H1 (cell line): ENCODE results near the gene PAAF1.

Experiments
- ASH2L ChIP-seq: fragments of 200-600, 300-600 bp; sonication (generic); IDR thresholded peaks from one replicate; pipeline ENCODE4 v1.7.1; 2017; ENCODE audit warnings: low read length
- BRCA1 ChIP-seq: IDR thresholded peaks from 2 replicates; pipeline ENCODE4 v1.6.1; 2012; ENCODE audit warnings: low read depth, low read length, improper control_type of control experiment
- CTCF ChIP-seq, 3 experiments: IDR thresholded peaks; 1 replicate in 2 of 3; 2 replicates in 1 of 3; pipeline versions ENCODE4 v1.5.1 to v1.6.1; 2011; ENCODE audit warnings: low read length in 3 of 3, mild to moderate bottlenecking in 3 of 3, inconsistent platforms in 2 of 3, low read depth in 1 of 3, moderate library complexity in 1 of 3; ENCODE audit not compliant: insufficient read depth in 1 of 3; ENCODE audit errors: control extremely low read depth in 1 of 3
- EP300 ChIP-seq, 2 experiments: IDR thresholded peaks; 1 replicate in 1 of 2; 2 replicates in 1 of 2; pipeline ENCODE4 v1.6.1; 2011 to 2012; ENCODE audit warnings: low read depth in 2 of 2, low read length in 2 of 2, mild to moderate bottlenecking in 2 of 2, borderline replicate concordance in 1 of 2, inconsistent platforms in 1 of 2, moderate library complexity in 1 of 2
- HDAC6 ChIP-seq: IDR thresholded peaks from one replicate; pipeline ENCODE4 v1.7.1; 2012; ENCODE audit warnings: low read depth, mild to moderate bottlenecking, inconsistent platforms, low read length, moderate library complexity
- MAFK ChIP-seq: IDR thresholded peaks from 2 replicates; pipeline ENCODE4 v1.6.1; 2012; ENCODE audit warnings: low read depth, mild to moderate bottlenecking, improper control_type of control experiment, low read length
- POLR2A ChIP-seq, 2 experiments: IDR thresholded peaks; 1 replicate in 1 of 2; 2 replicates in 1 of 2; pipeline ENCODE4 v1.6.1; 2011; ENCODE audit warnings: low read depth in 2 of 2, low read length in 2 of 2, mild to moderate bottlenecking in 2 of 2; ENCODE audit errors: control extremely low read depth in 1 of 2
- RAD21 ChIP-seq, 2 experiments: IDR thresholded peaks in 1 of 2; conservative IDR thresholded peaks in 1 of 2; 2 replicates each; pipeline ENCODE4 v1.6.1; 2011; ENCODE audit warnings: low read depth in 2 of 2, low read length in 2 of 2, improper control_type of control experiment in 1 of 2, inconsistent platforms in 1 of 2, mild to moderate bottlenecking in 1 of 2, moderate library complexity in 1 of 2
- YY1 ChIP-seq: IDR thresholded peaks from 2 replicates; pipeline ENCODE4 v1.6.1; 2011; ENCODE audit warnings: low read depth, mild to moderate bottlenecking, low read length

DNA sequence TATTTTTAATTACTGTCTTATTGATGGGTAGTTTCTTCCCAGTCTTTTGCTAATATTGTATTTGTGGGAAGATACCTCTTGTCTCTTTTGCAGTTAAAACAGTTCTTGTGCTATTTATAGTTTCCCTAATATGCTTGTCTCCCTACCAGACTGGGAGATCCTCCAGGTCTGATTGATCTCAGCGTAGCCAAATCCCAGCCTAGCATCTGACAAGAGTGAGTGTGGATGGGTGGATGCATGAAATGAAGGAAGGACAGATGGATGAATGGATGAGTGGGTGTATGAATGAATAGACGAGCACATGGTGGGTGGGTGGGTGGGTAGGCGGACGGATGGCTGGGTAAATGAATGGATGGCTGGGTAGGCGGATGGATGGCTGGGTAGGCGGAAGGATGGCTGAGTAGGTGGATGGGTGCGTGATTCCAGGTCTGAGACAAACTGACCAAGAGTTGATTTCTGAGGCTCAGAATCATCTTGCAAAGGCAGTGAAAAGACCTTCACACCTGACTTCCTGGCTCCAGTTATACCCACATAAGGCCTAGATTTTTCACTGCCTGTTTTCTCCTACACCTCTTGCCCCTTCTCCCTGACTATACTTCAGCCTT lies 85.4 kb downstream of the PAAF1 start:
- TF ChIP-seq RAD21 (IDR thresholded peaks at IDR 0.05 in 1 of 2, conservative IDR thresholded peaks at IDR 0.05 in 1 of 2; ENCODE audit: low read depth in 2 of 2, low read length in 2 of 2), result no peak
- no peak for TF ChIP-seq POLR2A (IDR thresholded peaks at IDR 0.05; ENCODE audit: control extremely low read depth in 1 of 2, low read depth in 2 of 2, low read length in 2 of 2)
- no peak for TF ChIP-seq BRCA1
- no peak for TF ChIP-seq HDAC6
- no peak for TF ChIP-seq EP300 (IDR thresholded peaks at IDR 0.05; ENCODE audit: borderline replicate concordance in 1 of 2, low read depth in 2 of 2, low read length in 2 of 2)
- no peak for TF ChIP-seq YY1
- no peak for TF ChIP-seq ASH2L
- no peak for TF ChIP-seq CTCF (IDR thresholded peaks at IDR 0.05; ENCODE audit: control extremely low read depth in 1 of 3, insufficient read depth in 1 of 3, low read depth in 1 of 3, low read length in 3 of 3)
- no peak for TF ChIP-seq MAFK
